Left forelimb (tissue), 1 donor: ENCODE measurements around the gene CTSZ.
"Not testable (repeated sequence)": the region's sequence is repeated elsewhere in the genome, so short reads cannot be mapped to it uniquely, and the experiment has no call there.

Source experiments
- DNase-seq: peaks from one replicate; pipeline ENCODE4 v3.0.0-alpha.2; 2018; ENCODE audit warnings: low spot score

Gene CTSZ

DNA sequence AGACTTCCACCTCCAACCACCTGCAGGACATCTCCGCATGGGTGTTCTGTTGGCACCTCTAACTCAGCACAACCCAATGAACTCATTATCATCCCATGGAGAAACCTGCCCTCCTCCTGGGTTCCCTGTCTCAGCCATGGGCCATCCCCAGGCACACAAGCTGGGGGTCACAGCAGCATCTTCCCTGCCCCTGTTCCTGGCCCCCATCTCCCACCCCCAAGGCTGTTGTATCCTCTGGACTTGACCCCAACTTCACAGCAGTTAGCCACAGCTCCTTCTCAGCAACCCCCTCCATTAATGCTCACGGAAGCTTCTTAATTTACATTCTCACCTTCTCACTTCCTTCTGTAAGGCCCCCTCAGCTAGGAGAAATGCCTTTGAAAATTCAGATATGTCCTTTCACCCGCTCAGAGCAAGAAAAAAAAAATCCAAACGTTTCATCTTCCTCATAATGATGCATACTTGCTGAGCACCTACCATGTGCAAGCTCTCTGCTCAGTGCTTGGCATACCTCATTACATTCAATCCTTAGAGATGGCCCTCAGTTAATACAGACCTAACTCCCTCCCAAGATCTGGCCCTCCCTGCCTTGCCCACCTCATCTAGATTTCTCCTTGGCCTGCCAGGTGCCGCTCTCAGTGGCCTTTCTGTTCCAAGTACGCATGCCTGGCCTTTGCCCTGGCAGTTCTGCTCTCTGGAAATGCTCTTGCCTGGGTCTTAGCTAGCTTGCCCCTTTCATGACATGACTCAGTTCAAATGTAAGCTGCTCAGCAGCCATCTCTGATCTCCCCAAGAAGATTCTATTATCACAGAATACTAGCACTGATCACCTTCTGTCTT lies 28.5 kb downstream of the CTSZ start:
- no peak for DNase-seq

DNA sequence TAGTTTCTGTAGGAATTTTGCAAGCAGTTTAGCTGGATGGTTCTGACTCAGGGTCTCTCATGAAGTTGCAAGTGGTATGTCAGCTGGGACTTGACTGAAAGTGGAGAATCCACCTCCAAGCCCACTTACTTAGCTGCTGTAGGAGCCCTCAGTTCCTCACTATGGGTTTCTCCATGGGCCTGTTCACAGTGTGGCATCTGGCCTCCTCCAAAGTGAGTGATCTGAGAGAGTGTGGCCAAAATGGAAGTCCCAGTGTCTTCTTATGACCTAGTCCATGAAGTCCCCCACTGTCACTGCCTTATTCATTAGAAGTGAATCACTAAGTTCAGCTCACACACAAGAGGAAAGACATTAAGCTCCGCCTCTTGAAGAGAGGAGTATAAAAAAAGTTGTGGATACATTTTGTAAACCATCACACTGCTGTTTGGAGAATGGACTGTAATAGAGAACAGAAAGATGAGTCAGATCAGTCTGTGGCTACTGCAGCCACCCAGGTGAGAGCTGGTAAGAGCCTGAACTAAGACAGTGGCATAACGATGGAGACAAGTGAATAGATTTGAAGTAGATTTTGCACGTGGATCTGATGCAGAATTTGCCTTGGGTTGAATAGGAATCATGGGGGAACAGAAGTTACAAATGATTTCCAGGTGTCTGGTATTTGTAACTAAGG lies 30.9 kb downstream of the CTSZ start:
- DNase-seq = no peak

DNA sequence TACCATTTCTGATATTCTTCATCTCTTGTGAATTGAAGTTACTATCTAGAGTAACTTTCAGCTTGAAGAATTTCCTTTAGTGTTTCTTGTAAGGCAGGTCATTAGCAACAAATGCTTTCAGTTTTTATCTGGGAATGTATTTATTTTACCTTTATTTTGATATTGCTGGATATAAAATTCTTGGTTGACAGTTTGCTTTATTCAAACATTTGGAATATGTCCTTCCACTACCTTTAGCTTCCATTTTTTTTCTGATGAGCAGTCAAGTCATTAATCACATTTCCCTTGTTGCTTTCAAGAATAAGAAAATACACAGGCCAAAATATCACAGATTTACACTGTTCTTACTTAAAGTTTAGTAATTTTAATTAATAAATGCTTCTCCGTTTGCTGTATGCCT lies 31.7 kb downstream of the CTSZ start:
- no peak for DNase-seq

DNA sequence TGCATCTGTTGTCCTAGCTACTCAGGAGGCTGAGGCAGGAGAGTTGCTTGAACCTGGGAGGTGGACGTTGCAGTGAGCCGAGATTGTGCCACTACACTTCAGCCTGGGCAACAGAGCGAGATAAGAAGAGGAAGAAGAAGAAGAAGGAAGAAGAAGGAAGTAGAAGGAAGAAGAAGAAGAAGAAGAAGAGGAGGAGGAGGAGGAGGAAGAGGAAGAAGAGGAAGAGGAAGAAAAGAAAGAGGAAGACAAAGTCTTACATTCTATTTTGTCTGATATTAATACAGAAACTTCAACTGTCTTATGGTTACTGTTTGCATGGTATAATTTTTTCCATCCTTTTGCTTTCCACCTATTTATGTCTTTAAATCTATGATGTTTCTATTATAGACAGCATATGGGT lies 33.2 kb downstream of the CTSZ start:
- no peak for DNase-seq

DNA sequence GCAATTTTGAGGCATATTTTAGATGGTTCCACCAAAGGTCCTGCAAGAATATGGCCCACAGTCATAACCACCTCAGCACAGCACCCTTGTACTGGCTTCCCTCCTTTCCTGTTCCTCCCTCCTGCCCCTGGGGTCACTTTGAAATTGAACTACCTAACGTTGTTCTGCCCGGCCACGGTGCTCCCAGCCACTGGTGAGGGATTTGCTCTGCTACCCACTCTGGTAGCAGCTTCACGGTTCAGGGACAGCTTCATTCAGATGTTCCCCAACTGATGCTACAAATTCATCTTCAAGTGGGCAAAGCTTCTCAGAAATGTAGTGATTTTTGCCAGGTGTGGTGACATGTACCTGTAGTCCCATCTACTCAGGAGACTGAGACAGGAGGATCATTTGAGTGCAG lies 33.9 kb downstream of the CTSZ start:
- DNase-seq = no peak

DNA sequence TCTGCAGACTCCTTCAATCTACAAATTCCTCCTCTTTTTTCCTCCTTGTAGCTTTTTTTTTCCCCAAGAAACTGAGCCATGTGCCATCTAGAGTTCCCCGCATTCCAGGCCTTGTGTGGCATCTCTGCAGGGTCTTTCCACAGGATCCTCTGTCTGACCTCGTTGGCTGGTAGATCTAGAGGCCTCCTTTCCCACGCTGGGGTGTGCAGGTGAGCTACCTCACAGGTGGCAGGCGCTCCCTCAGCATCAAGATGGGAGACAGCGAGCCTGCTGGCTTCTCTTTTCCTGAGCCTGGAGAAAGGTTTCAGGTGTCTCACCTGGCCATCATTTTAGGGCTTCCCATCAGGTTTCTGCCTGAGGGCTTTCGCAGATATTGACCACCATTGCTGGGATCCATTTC lies 35.6 kb downstream of the CTSZ start:
- DNase-seq = no peak

DNA sequence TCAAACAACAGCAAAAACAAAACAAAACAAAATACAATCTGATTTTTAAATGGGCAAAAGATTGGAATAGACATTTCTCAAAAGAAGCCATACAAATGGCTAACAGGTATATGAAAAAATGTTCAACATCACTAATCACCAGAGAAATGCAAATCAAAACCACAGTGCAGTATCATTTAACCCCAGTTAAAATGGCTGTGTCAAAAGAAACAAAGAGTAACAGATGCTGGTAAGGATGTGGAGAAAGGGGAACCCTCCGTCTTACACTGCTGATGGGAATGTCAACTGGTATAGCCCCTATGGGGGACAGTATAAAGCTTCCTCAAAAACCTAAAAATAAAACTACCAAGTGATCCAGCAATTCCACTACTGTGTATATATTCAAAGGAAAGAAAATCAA lies 36.9 kb downstream of the CTSZ start:
- DNase-seq = no peak

DNA sequence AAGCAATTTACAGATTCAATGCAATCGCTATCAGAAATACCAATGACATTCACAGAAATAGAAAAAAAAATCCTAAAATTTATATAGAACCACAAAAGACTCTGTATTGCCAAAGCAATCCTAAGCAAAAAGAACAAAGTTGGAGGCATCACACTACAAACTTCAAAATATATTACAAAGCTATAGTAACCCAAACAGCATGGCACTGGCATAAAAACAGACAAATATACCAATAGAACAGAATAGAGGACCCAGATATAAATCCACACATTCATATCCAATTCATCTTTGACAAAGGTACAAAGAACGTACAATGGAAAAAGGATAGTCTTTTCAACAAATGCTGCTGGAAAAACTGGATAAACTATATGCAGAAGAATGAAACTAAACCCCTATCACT lies 37.6 kb downstream of the CTSZ start:
- DNase-seq = no peak

DNA sequence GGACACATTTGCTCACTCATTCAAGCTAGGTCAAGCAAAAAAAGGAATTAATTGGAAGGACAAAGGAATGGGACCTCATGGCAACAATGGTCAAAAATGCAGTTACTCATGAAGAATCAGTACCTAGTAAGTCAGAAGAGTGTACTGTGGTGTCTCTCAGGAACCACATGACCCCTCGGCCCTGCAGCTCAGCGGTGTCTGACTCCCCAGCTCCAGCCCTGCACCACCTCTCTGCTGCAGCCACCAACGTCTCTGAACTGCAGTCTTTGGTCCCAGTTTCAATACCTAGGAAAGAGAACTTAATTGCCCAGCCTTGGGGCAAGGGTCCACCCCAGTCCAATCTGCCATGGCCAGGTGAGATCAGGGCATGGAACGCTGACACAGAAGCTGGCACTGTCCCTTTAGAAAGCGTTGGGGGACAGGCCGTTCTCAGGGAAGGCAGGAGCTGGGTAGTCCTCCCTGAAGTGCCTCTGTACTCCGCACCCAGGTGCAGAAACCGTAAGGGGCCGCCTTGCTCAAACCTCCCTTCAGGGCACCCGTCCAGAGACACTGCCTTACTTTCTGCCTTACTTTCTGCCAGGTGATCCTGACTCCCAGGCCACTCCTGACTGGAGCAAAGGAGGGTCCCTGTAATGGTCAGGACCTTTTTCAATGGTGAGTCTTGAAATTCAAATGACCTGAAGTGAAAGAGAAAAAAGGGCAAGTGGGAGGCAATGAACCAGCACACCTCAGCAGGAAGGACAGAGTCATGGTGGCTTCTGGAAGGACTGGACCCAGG lies 39.2 kb downstream of the CTSZ start:
- DNase-seq = no peak

DNA sequence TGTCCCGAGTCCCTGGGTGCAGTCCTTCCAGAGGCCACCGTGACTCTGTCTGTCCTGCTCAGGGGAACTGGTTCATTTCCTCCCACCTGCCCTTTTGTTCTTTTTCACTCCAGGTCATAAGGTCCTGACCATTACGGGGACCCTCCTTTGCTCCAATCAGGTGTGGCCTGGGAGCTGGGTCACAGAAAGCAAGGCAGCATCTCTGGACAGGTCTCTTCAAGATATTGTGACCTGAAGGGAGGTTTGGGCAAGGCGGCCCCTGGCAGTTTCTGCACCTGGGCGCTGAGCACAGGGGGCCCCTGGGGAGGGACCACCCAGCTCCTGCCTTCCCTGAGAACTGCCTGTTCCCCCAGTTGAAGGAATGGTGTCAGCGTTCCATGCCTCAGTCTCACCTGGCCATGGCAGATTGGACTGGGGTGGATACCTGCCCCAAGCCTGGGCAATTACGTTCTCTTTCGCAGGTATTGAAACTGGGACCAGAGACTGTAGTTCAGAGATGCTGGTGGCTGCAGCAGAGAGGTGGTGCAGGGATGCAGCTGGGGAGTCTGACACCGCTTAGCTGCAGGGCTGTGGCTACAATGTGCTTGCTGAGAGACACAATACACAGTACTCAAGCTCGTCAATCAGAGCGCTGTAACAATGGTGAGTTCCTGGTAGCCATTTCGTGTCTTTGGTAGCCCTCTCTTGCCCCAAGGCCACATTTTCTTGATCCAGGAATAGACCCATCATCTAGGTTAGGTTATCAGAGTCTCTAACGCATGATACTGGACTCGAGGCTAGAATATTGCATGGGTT lies 41.6 kb downstream of the CTSZ start:
- no peak for DNase-seq

DNA sequence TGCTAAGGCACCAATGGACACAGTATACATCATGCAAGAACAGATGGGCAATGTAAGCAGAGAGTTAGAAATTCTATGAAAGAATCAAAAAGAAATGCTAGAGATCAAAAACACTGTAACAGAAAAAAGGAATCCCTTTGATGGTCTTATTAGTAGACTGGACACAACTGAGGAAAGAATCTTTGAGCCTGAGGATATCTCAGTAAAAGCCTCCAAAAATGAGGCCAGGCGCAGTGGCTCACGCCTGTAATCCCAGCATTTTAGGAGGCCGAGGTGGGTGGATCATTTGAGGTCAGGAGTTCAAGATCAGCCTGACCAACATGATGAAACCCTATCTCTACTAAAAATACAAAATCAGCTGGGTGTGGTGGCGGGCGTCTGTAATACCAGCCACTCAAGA lies 43.1 kb downstream of the CTSZ start:
- not testable (repeated sequence) for DNase-seq

DNA sequence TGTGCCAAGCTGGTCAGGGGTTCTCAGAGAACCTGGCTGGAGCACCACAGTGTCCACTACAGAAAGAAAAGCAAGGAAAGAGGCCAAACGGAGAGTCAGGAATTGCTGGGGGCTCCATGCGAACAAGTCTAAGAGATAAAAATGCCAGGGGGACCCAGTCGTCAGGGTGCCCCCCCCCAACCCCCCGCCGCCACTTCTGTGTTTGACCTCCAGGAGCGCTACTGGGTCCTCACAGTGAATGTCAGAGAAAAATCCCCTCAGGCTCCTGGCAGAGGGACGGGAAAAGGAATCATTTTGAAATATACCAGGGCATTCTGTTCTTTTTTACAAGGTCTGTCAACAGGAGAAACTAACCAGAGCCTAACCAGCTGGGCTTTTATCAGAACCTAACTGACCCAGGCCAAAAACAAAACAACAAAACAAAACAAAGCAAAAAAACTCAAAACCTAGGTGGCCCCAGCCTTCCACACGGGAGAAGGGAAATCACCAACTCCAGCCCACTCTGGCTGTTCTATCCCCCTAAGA lies 43.9 kb downstream of the CTSZ start:
- no peak for DNase-seq

DNA sequence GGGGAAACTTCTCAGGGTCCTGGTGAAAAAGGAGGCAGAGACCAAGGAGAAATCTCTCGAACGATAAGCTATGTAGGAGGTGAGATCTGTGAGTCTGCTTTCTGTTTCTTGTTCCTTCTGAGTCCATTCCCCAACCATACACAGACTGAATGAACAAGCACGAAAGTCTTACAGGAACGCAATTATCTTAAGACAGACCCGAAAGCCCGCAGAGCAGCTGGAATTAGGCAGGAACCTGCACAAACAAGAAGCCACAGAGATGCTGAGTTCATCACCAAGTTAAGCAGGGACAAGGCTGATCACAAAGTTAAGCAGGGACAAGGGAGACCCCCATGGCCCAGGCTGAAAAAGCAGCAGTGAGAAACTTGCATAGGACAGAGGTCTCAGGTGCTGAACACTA lies 47.4 kb downstream of the CTSZ start:
- no peak for DNase-seq

DNA sequence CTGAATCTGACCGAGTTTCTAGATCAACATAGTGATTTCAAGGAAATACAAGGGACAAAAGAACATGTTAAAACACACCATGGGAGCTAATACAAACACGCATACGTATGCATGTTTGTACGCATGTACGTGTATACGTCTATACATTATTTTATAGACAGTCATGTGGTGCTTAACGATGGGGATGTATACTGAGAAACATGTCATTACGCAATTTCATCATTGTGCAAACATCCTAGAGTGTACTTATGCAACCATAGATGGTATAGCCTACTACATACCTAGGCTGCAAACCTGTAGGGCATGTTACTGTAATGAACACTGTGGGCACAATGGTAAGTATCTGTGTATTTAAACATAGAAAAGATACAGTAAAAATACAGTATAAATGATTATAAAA lies 51.0 kb downstream of the CTSZ start:
- no peak for DNase-seq

DNA sequence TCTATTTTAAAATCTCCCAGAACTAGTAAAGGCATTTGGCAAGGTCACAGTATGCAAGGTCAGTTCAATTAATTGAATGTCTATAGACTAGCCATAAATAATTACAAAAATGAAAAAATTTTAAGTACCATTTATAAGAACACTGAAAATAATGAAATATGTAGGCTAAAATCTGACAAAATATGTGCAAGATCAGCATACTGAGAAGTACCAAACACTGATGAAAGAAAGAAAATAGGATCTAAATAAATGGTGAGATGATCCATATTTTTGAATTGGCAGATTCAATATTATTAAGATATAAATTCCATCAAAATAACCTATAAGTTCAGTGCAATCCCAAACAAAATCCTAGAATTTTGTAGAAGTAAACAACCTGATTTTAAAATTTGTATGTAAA lies 54.0 kb downstream of the CTSZ start:
- DNase-seq = no peak

DNA sequence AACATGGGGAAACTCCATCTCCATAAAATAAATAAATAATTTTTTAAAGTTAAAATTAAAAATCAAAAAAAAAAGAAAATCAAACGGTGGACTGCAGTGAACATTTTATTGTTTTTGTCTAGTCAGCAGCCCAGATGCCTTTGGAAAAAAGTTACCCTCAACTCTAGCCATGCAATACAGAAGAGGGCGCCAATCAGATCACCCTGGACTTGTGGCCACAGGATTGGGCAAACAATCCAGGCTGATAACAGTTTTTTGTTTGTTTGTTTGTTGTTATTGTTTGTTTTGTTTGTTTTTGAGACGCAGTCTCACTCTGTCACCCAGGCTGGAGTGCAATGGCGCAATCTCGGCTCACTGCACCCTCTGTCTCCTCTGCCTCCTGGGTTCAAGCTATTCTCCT lies 56.5 kb downstream of the CTSZ start:
- no peak for DNase-seq

DNA sequence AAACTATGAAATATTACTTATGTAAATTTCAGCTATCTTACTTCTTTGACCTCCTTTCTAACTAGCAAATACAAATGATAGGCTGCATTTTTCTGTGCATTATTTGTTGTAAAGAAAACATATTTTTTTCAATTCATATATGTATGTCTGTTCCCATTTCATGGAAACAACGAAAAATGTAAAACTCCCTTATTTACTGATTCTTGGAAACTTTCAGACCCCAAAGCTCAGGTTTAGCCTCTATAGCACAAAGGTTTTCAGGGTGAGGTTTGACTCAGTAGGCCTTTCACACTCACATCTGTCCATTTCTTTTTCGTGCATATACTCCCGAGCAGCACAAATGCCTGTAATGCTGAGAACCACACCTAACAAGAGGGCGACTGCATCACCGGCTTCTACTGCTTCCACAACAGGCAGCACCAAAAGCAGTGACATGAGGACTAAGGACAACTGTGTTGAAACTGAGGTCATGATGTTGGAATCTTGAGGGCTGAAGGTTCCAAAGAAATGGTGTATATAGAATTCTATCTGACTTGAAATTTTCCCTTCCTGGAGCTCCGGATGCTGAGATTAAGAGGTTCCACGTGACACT lies 59.2 kb downstream of the CTSZ start:
- DNase-seq = not testable (repeated sequence)

DNA sequence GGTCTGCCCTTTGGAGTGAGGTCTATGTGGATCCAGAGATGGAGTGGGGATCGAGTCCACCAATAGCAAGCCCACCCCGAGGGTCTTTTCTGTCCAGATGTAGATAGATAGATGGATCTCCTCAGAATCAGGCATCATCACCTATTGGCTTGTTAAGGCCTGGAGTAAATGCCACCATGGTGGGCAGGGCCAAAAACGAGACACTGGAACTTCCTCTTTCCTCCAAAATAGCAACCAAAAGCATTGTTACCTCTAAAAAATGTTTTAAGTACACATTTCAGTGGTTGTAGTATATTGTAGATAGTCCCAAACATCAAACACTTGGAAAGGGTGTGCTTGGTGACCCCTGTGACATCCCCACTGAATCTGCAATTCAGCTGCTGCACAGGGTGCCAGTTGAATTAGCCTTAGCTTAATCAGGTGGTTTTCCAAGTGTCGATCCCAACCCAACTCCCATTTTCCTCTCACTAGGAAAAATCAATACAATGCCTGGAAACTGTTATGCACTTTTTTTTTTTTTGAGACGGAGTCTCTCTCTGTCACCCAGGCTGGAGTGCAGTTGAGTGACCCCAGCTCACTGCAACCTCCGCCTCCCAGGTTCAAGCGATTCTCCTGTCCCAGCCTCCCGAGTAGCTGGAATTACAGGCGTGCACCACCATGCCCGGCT lies 61.0 kb downstream of the CTSZ start:
- DNase-seq = no peak
